GM19463 (cell line): Measurements from ENCODE around the gene CCR3.

Experiments used
- ATAC-seq: cut with Tn5 transposase; IDR thresholded peaks from one replicate; pipeline ENCODE4 v1.9.1; 2021; ENCODE audit warnings: mild to moderate bottlenecking, moderate library complexity; ENCODE audit not compliant: unreplicated experiment

CCR3 gene

GRCh38 chr3:46293991-46294833 is 52.0 kb downstream of the CCR3 start:
- ATAC-seq, result no peak

GRCh38 chr3:46296826-46297225 is 54.6 kb downstream of the CCR3 start:
- no peak for ATAC-seq

GRCh38 chr3:46297658-46298423 is 55.6 kb downstream of the CCR3 start:
- ATAC-seq, result no peak

GRCh38 chr3:46298871-46299607 is 56.8 kb downstream of the CCR3 start:
- peak; percentile 78 for ATAC-seq

GRCh38 chr3:46299608-46300460 is 57.6 kb downstream of the CCR3 start:
- no peak for ATAC-seq

GRCh38 chr3:46300461-46300789 is 58.2 kb downstream of the CCR3 start:
- ATAC-seq, result no peak

- ATAC-seq, result no peak
Observed at GRCh38 chr3:46301122-46301835, 59.0 kb downstream of the CCR3 start.

- ATAC-seq, result no peak
Observed at GRCh38 chr3:46303240-46303639, 61.0 kb downstream of the CCR3 start.

- ATAC-seq, result no peak
Observed at GRCh38 chr3:46304739-46305138, 62.5 kb downstream of the CCR3 start.

GRCh38 chr3:46312991-46313390 is 70.7 kb downstream of the CCR3 start:
- ATAC-seq, result no peak

GRCh38 chr3:46314517-46314916 is 72.3 kb downstream of the CCR3 start:
- ATAC-seq, result peak; percentile 58

- ATAC-seq, result no peak
Observed at GRCh38 chr3:46316206-46316605, 73.9 kb downstream of the CCR3 start.
